H1 (cell line): ENCODE data around the gene TAS2R16. TPM values are rescaled to one million over a fixed set of nuclear protein-coding genes. Genes with fewer than 3 reads are reported as not detected.

ENCODE experiments used
- BCL11A ChIP-seq, 2 experiments: IDR thresholded peaks; one replicate each; pipeline ENCODE4 v1.6.1; 2011; ENCODE audit warnings: low read depth in 2 of 2, low read length in 2 of 2, mild to moderate bottlenecking in 2 of 2
- CREB1 ChIP-seq: IDR thresholded peaks from 2 replicates; pipeline ENCODE4 v1.6.1; 2012; ENCODE audit warnings: inconsistent platforms
- EGR1 ChIP-seq: IDR thresholded peaks from 2 replicates; pipeline ENCODE4 v1.6.1; 2011; ENCODE audit warnings: low read depth, low read length, borderline replicate concordance
- SAP30 ChIP-seq: fragments of 300-600 bp; sonication (generic); IDR thresholded peaks from 2 replicates; pipeline ENCODE4 v1.7.1; 2012; ENCODE audit warnings: low read length, moderate library complexity, mild to moderate bottlenecking, inconsistent platforms; ENCODE audit not compliant: insufficient read depth, insufficient replicate concordance
- SIRT6 ChIP-seq: IDR thresholded peaks from one replicate; pipeline ENCODE4 v1.7.1; 2012; ENCODE audit warnings: low read length, inconsistent platforms
- polyA plus RNA-seq, 7 experiments: library from polyadenylated mRNA; depleted of rRNA in 3 of 7; stranded (reverse) in 5 of 7; unstranded in 2 of 7; fragments of >200 nt in 5 of 7; fragments of 200-250 nt in 2 of 7; gene quantifications; 1 replicate in 5 of 7; 2 replicates in 1 of 7; 4 replicates in 1 of 7; pipeline versions ENCODE4 v1.2.1 to v1.2.3, GENCODE V29; 2011 to 2013; ENCODE audit warnings: missing spikeins in 2 of 7, mixed read lengths in 2 of 7
- total RNA-seq: library from RNA; stranded (reverse); fragmentation: NEBNext Ultra II Directional; extraction: Animal tissue kit (Norgen Biotek cat#: 25700); gene quantifications from 2 replicates; pipeline ENCODE4 v1.2.1, GENCODE V29; 2021

TAS2R16 gene
- total and polyA plus RNA-seq, 2 of the 8 experiments (the other 6 are each of a cell fraction or from before 2014, with no cell fraction given), result not detected

DNA sequence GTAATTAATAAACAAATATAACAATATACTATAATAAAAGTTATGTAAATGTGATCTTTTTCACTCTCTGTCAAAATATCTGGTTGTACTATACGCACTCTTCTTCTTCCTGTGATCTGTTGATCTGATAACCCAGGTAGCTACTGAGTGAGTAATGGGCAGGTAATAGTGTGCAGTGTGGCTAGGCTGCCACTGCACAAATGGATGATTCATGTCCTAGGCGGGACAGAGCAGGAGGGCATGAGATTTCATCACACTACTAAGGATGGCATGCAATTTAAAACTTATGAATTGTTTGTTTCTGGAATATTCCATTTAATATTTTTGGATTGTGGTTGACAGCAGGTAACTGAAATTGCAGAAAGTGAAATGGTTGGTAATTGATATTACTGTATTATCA, 44.5 kb downstream of the TAS2R16 start (continued):
- no peak for TF ChIP-seq BCL11A (IDR thresholded peaks at IDR 0.05; ENCODE audit: low read depth in 2 of 2, low read length in 2 of 2)
- TF ChIP-seq CREB1, result no peak
- no peak for TF ChIP-seq SIRT6
- TF ChIP-seq EGR1, result no peak
- no peak for TF ChIP-seq SAP30
